T-cell (primary cell): ENCODE data around the gene PHF21A. TPM values are rescaled to one million over a fixed set of nuclear protein-coding genes. Genes with fewer than 3 reads are reported as not detected.

Experiments
- ATAC-seq, 4 experiments: fragments of 200-7000 bp in 3 of 4; fragments of 150-1000 bp in 1 of 4; cut with Tn5 transposase; replicated peaks in 1 of 4; 1 replicate in 3 of 4; 2 replicates in 1 of 4; pipeline ENCODE4 v1.10.0; 2021; ENCODE audit warnings: moderate library complexity in 3 of 4, mild to moderate bottlenecking in 2 of 4, moderate number of reproducible peaks in 1 of 4
- CTCF ChIA-PET, 2 donors: fragments of 300-600 bp; sonication (Branson Sonifier 250); formaldehyde crosslinking; loops; one replicate each; lab custom pipeline; 2022; ENCODE audit warnings: antibody characterized with exemption in 2 of 2; lab: Charles Lee
- POLR2A ChIA-PET, 2 donors: fragments of 300-600 bp; sonication (Branson Sonifier 250); formaldehyde crosslinking; loops; one replicate each; lab custom pipeline; 2022; ENCODE audit warnings: antibody characterized with exemption in 2 of 2; lab: Charles Lee
- DNase-seq, 35 experiments: peaks; one replicate each; pipeline versions ENCODE4 v3.0.0 to v3.0.0-alpha.2; 2013 to 2023
- H3K27ac ChIP-seq: one replicate; pipeline ENCODE4 v1.5.1; 2013; ENCODE audit warnings: low read length
- H3K27me3 ChIP-seq, 2 experiments: replicated peaks in 1 of 2; 1 replicate in 1 of 2; 2 replicates in 1 of 2; pipeline versions ENCODE4 v1.6.1 to v1.7.0; 2013; ENCODE audit warnings: low read length in 1 of 2, mixed read lengths in 1 of 2; ENCODE audit not compliant: control insufficient read depth in 2 of 2, insufficient read depth in 2 of 2; ENCODE audit errors: extremely low read depth in 1 of 2
- H3K36me3 ChIP-seq, 2 donors: 1 replicate in 1 of 2; 2 replicates in 1 of 2; pipeline versions ENCODE4 v1.6.1 to v1.7.0; 2013; ENCODE audit warnings: low read length in 1 of 2; ENCODE audit not compliant: control insufficient read depth in 2 of 2, insufficient read depth in 1 of 2; ENCODE audit errors: extremely low read depth in 1 of 2
- H3K4me1 ChIP-seq, 2 experiments: 1 replicate in 1 of 2; 2 replicates in 1 of 2; pipeline versions ENCODE4 v1.6.1 to v1.7.0; 2013; ENCODE audit warnings: low read length in 2 of 2, mixed read lengths in 1 of 2; ENCODE audit not compliant: insufficient read depth in 2 of 2, control insufficient read depth in 1 of 2; ENCODE audit errors: extremely low read depth in 1 of 2
- H3K4me3 ChIP-seq, 2 donors: 1 replicate in 1 of 2; 2 replicates in 1 of 2; pipeline versions ENCODE4 v1.5.1 to v1.7.0; 2013; ENCODE audit warnings: mild to moderate bottlenecking in 2 of 2, low read length in 1 of 2, moderate library complexity in 1 of 2; ENCODE audit not compliant: control insufficient read depth in 1 of 2; ENCODE audit errors: extremely low read depth in 1 of 2
- H3K9me3 ChIP-seq: 2 replicates; pipeline ENCODE4 v1.7.0; 2013
- H3K27ac Mint-ChIP-seq, 2 donors: one replicate each; pipeline ENCODE4 v1.8.0; 2020 to 2021; ENCODE audit warnings: mild to moderate bottlenecking in 2 of 2, mixed read lengths in 2 of 2
- H3K27me3 Mint-ChIP-seq, 2 donors: one replicate each; pipeline ENCODE4 v1.8.0; 2021 to 2022; ENCODE audit warnings: mixed read lengths in 2 of 2
- H3K36me3 Mint-ChIP-seq: one replicate; pipeline ENCODE4 v1.8.0; 2021; ENCODE audit warnings: mixed read lengths
- H3K4me1 Mint-ChIP-seq, 3 donors: one replicate each; pipeline ENCODE4 v1.8.0; 2020 to 2022; ENCODE audit warnings: mixed read lengths in 3 of 3, mild to moderate bottlenecking in 1 of 3
- H3K4me3 Mint-ChIP-seq, 3 donors: one replicate each; pipeline ENCODE4 v1.8.0; 2020 to 2022; ENCODE audit warnings: mild to moderate bottlenecking in 3 of 3, mixed read lengths in 3 of 3, moderate library complexity in 3 of 3
- H3K9me3 Mint-ChIP-seq, 3 donors: one replicate each; pipeline ENCODE4 v1.8.0; 2020 to 2022; ENCODE audit warnings: mixed read lengths in 3 of 3
- WGBS: methylation state at CpG from one replicate; pipeline ENCODE4 v1.1.5; 2013; ENCODE audit warnings: missing lambda C conversion rate; ENCODE audit not compliant: insufficient coverage; 5-methylcytosine and 5-hydroxymethylcytosine counted together
- total RNA-seq, 35 experiments: library from RNA in 6 of 35; stranded (reverse) in 6 of 35; fragments of 120-200 nt in 1 of 35; gene quantifications; one replicate each; pipeline versions ENCODE4 v1.2.1 to v1.2.4 and lab custom pipeline; 2013 to 2026

PHF21A gene
- total RNA-seq, 5 donors from 2014 or later (not counting 1 experiment from before 2014, with no cell fraction given) = 45.5 to 82.9 (median 57.4) TPM

DNA sequence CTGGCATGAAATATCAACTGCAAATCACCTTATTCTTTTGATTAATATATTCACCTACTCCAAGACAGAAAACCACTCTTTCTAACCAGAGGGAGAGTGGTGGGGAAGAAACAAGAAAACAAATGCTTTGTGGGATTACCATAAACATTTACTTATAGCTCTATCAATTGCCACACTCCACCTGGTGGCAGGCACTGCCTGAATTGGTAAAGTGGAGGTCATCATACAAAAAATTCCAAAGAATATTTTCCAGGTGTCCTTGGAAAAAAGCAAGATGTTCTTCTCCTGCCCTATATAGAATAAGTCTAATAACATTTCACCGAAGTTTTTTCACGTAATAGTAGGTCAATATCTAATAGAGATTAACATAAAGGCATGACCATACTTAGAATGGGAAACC, 45.3 kb downstream of the PHF21A start:
- no peak overlapping the region for H3K27ac ChIP-seq
- Mint-ChIP-seq H3K9me3 (no peaks in the 10 kb centered on the region), H3K27me3 (no peaks in the 10 kb centered on the region), H3K27ac (no peak overlapping the region), H3K4me3 (no peak overlapping the region), H3K4me1 (peaks cover 0 to 4% (median 2%) of the 10 kb centered on the region in 3 donors), H3K36me3 (peaks cover 40% of the 10 kb centered on the region)
- no peak for DNase-seq
- no peak overlapping the region for H3K4me3 ChIP-seq
- no peaks in the 10 kb centered on the region for H3K4me1 ChIP-seq
- ChIA-PET CTCF (no interaction called here), POLR2A (no interaction called here)
- no peaks in the 10 kb centered on the region for H3K9me3 ChIP-seq
- H3K27me3 ChIP-seq = no peaks in the 10 kb centered on the region
- peaks cover 0 to 23% of the 10 kb centered on the region in 2 donors for H3K36me3 ChIP-seq
- no peak for ATAC-seq
- no CpG with 5 or more reads among the region's 2 CpGs for WGBS

DNA sequence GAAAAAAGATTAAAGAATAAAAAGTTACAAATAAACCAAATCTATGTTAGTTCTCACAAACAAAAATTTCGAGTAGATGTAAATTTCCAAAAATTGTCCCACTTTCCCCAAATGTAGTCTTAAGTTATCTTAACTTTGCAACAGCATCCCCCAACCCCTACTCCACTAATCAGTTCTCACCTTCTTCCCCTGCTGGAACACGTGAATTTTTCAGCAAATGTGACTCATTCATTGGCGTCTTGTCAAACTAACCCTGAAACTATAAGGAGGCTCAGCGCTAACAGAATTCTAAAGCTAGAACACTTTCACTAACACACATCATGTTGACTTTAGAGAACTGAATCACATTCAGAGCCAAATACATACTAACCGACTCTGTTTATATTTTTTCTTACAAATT, 46.1 kb downstream of the PHF21A start:
- 39% methylated on average over 3 of the region's 5 CpGs for WGBS
- ATAC-seq = no peak
- Mint-ChIP-seq H3K27ac (no peak overlapping the region), H3K9me3 (no peaks in the 10 kb centered on the region), H3K27me3 (no peaks in the 10 kb centered on the region), H3K36me3 (peaks cover 42% of the 10 kb centered on the region), H3K4me3 (no peak overlapping the region), H3K4me1 (peaks cover 0 to 4% (median 2%) of the 10 kb centered on the region in 3 donors)
- Histone ChIP-seq H3K36me3 (peaks cover 0 to 23% of the 10 kb centered on the region in 2 donors), H3K4me1 (no peaks in the 10 kb centered on the region), H3K9me3 (no peaks in the 10 kb centered on the region), H3K27me3 (no peaks in the 10 kb centered on the region), H3K4me3 (no peak overlapping the region), H3K27ac (no peak overlapping the region)
- DNase-seq = no peak
- CTCF ChIA-PET = no interaction called here
- POLR2A ChIA-PET = no interaction called here

DNA sequence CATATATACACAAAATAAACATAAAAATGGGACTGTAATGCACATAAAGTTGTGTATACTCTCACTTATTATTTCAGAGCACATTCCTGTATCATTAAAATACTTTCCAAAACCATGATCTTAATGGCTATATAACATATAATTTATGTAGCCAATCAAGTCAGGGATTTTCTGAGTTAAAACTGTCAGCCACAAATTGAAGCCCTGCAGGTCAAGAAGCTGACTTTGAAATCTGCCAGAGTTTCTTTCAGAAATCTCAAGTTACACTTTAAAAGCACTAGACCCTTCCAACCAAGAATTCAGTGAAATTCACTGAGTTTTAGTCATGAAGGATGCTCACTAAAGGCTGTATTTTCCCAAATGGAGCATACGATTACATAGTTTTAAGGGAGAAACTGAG, 47.6 kb downstream of the PHF21A start:
- CTCF ChIA-PET = interaction anchor here (0.7 kb wide), 2 partner anchors 545 to 1338 kb away, joined by 3 to 4 read pairs; no protein-coding TSS in a partner anchor

DNA sequence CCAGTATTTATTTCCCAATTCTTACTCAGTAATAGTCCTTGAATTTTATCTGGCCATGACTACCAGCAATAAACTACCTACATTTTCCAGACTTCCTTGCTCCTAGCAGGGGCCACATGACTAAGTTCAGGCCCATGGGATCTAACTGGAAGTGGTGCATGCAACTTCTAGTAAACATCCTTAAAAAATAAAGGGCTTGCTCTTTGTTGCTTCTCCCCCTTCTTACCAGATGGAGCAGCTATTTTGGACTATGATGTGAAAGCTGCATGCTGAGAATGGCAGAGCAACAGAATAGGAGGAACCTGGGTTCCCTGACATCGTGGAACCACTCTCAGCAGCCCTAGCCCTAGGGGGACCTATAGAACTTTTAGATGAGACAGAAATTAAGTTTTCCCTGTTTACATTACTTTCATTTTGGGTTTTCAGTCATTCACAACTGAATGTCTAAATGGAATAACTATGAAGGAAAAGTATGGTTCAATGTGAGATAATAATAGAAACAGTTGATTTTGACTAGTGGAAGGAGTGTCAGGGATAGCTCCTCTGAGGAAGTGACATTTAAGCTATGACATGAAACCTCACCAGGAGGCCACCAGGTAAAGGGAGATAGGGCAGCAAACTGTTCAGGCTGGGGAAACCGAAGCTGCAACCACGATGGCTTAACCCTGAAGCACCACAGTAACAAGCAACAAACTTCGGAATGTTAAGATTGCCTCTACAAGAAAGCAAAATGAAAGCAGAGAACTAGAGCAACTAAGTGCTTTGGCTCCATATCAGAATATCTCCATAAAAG, 48.9 kb downstream of the PHF21A start:
- no peaks in the 10 kb centered on the region for H3K9me3 Mint-ChIP-seq

More for the DNA sequence above, 47.6 kb downstream of the PHF21A start:
- H3K9me3 ChIP-seq = no peaks in the 10 kb centered on the region
- no peaks in the 10 kb centered on the region for H3K9me3 Mint-ChIP-seq
- H3K4me1 Mint-ChIP-seq = peaks cover 0 to 4% (median 2%) of the 10 kb centered on the region in 3 donors
- no peaks in the 10 kb centered on the region for H3K4me1 ChIP-seq
- no peak overlapping the region for H3K4me3 ChIP-seq
- DNase-seq (no peak), ATAC-seq (no peak)
- H3K27ac ChIP-seq = no peak overlapping the region
- H3K36me3 ChIP-seq = peaks cover 0 to 28% of the 10 kb centered on the region in 2 donors
- no peaks in the 10 kb centered on the region for H3K27me3 ChIP-seq
- H3K36me3 Mint-ChIP-seq = peaks cover 44% of the 10 kb centered on the region
- no peaks in the 10 kb centered on the region for H3K27me3 Mint-ChIP-seq
- POLR2A ChIA-PET = no interaction called here
- H3K4me3 Mint-ChIP-seq = no peak overlapping the region
- H3K27ac Mint-ChIP-seq = no peak overlapping the region
- WGBS = 88% methylated on average over 1 of the region's 1 CpG

DNA sequence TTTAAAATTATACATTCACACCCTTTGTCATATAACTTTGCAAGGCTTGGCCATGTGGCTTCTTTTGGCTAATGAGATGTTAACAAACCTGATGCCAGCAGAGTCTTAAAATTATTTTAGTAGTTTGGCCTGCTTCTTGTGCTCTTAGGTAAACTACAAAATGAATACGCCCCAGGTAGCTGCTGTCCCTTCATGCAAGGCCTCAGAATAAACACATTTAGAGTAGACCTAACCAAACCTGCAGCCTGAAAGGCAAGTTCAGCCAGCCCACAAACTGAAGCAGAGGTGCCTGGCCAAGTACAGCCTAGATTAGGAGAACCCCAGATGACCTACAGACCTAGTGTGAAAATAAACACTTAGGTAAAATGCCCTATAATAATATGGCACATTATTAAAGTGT, 50.2 kb downstream of the PHF21A start:
- peaks cover 0 to 38% of the 10 kb centered on the region in 2 donors for H3K36me3 ChIP-seq
- Mint-ChIP-seq H3K27me3 (no peaks in the 10 kb centered on the region), H3K9me3 (no peaks in the 10 kb centered on the region), H3K4me3 (no peak overlapping the region), H3K4me1 (peaks cover 6 to 8% (median 7%) of the 10 kb centered on the region in 3 donors), H3K36me3 (peaks cover 49% of the 10 kb centered on the region), H3K27ac (no peak overlapping the region)
- CTCF ChIA-PET = no interaction called here
- no peaks in the 10 kb centered on the region for H3K27me3 ChIP-seq
- no peak overlapping the region for H3K27ac ChIP-seq
- POLR2A ChIA-PET = no interaction called here
- no peak for DNase-seq
- WGBS = no CpG with 5 or more reads among the region's 1 CpG
- H3K4me3 ChIP-seq = no peak overlapping the region
- no peaks in the 10 kb centered on the region for H3K9me3 ChIP-seq
- H3K4me1 ChIP-seq = no peaks in the 10 kb centered on the region
- no peak for ATAC-seq

More for the DNA sequence above, 48.9 kb downstream of the PHF21A start:
- CTCF ChIA-PET = interaction anchor here in 1 of 2 donors (0.6 kb wide), 1 partner anchor 1114 kb away, joined by 3 read pairs; the partner anchor contains the start of gene PACSIN3
- no peak overlapping the region for H3K27ac ChIP-seq
- peaks cover 6 to 7% (median 7%) of the 10 kb centered on the region in 3 donors for H3K4me1 Mint-ChIP-seq
- H3K9me3 ChIP-seq = no peaks in the 10 kb centered on the region
- no peak overlapping the region for H3K4me3 Mint-ChIP-seq
- H3K4me3 ChIP-seq = no peak overlapping the region
- no peaks in the 10 kb centered on the region for H3K27me3 Mint-ChIP-seq
- H3K36me3 Mint-ChIP-seq = peaks cover 53% of the 10 kb centered on the region
- no CpG with 5 or more reads among the region's 4 CpGs for WGBS
- DNase-seq (no peak), ATAC-seq (no peak)
- no peaks in the 10 kb centered on the region for H3K4me1 ChIP-seq
- H3K27me3 ChIP-seq = no peaks in the 10 kb centered on the region
- POLR2A ChIA-PET = interaction anchor here in 1 of 2 donors (0.5 kb wide), 1 partner anchor 10 kb away, joined by 4 read pairs; no protein-coding TSS in a partner anchor
- no peak overlapping the region for H3K27ac Mint-ChIP-seq
- peaks cover 0 to 34% of the 10 kb centered on the region in 2 donors for H3K36me3 ChIP-seq

DNA sequence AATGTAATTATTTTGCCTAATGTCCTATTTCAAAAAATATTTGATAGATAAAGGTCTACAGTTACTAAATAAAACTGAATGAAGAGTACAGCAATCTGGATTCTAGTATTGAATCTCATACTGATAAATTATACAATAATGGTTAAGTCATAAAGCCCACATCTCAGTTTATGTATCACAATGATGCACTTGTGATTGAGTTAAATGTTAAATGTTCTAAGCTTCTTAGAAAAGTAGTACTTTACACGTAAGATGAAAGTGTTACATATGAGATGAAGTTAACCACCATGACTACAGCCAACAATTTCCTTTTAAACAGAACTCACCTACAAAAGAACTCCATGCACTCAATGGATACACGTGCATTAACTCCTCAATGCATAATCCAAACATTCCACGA, 51.7 kb downstream of the PHF21A start:
- DNase-seq = no peak
- no peak overlapping the region for H3K27ac ChIP-seq
- H3K4me3 ChIP-seq = no peak overlapping the region
- Mint-ChIP-seq H3K27me3 (no peaks in the 10 kb centered on the region), H3K9me3 (no peaks in the 10 kb centered on the region), H3K36me3 (peaks cover 52% of the 10 kb centered on the region), H3K4me1 (peaks cover 12 to 17% (median 17%) of the 10 kb centered on the region in 3 donors), H3K27ac (no peak overlapping the region), H3K4me3 (no peak overlapping the region)
- no peak for ATAC-seq
- CTCF ChIA-PET = no interaction called here
- no CpG with 5 or more reads among the region's 3 CpGs for WGBS
- POLR2A ChIA-PET = no interaction called here
- peaks cover 0 to 38% of the 10 kb centered on the region in 2 donors for H3K36me3 ChIP-seq
- H3K4me1 ChIP-seq = no peaks in the 10 kb centered on the region
- no peaks in the 10 kb centered on the region for H3K9me3 ChIP-seq
- no peaks in the 10 kb centered on the region for H3K27me3 ChIP-seq
